Mesothelial cell of epicardium (in vitro differentiated cells): Measurements from ENCODE around the gene TBCCD1. TPM values are rescaled to one million over a fixed set of nuclear protein-coding genes. Genes with fewer than 3 reads are reported as not detected.

Source experiments
- DNase-seq, 2 experiments: peaks; one replicate each; pipeline ENCODE4 v3.0.0; 2021; ENCODE audit warnings: low spot score in 2 of 2; ENCODE audit not compliant: unreplicated experiment in 2 of 2
- H3K27ac Mint-ChIP-seq: 2 replicates; pipeline ENCODE4 v1.8.0; 2021; ENCODE audit warnings: mixed read lengths
- H3K27me3 Mint-ChIP-seq: 2 replicates; pipeline ENCODE4 v1.8.0; 2021; ENCODE audit warnings: low read depth, mixed read lengths
- H3K36me3 Mint-ChIP-seq: 2 replicates; pipeline ENCODE4 v1.8.0; 2021; ENCODE audit warnings: mixed read lengths
- H3K4me1 Mint-ChIP-seq: 2 replicates; pipeline ENCODE4 v1.8.0; 2021; ENCODE audit warnings: mixed read lengths
- H3K4me3 Mint-ChIP-seq: 2 replicates; pipeline ENCODE4 v1.8.0; 2021; ENCODE audit warnings: mild to moderate bottlenecking, moderate library complexity, mixed read lengths
- H3K9me3 Mint-ChIP-seq: 2 replicates; pipeline ENCODE4 v1.8.0; 2021; ENCODE audit warnings: mixed read lengths
- total RNA-seq: library from RNA; stranded (reverse); gene quantifications from 3 replicates; pipeline ENCODE4 v1.2.1, GENCODE V29; 2021
- TF ChIP-seq, protein P1 (sequence below): fragments of 200-600 bp; sonication (generic); IDR thresholded peaks from one replicate; pipeline ENCODE4 v1.5.0; 2021; ENCODE audit warnings: antibody characterized with exemption; ENCODE audit not compliant: unreplicated experiment

TBCCD1 gene
- total RNA-seq, 1 donor from 2014 or later, result 14.5 TPM

- Mint-ChIP-seq H3K36me3 (no peaks in the 10 kb centered on the region), H3K4me3 (no peak overlapping the region), H3K27me3 (peaks cover 51% of the 10 kb centered on the region)
Observed at GRCh38 chr3:186511702-186512101, 55.4 kb downstream of the TBCCD1 start.

GRCh38 chr3:186511245-186511644 lies 55.9 kb downstream of the TBCCD1 start:
- no peak overlapping the region for H3K27ac Mint-ChIP-seq
- TF ChIP-seq, protein P1, sequence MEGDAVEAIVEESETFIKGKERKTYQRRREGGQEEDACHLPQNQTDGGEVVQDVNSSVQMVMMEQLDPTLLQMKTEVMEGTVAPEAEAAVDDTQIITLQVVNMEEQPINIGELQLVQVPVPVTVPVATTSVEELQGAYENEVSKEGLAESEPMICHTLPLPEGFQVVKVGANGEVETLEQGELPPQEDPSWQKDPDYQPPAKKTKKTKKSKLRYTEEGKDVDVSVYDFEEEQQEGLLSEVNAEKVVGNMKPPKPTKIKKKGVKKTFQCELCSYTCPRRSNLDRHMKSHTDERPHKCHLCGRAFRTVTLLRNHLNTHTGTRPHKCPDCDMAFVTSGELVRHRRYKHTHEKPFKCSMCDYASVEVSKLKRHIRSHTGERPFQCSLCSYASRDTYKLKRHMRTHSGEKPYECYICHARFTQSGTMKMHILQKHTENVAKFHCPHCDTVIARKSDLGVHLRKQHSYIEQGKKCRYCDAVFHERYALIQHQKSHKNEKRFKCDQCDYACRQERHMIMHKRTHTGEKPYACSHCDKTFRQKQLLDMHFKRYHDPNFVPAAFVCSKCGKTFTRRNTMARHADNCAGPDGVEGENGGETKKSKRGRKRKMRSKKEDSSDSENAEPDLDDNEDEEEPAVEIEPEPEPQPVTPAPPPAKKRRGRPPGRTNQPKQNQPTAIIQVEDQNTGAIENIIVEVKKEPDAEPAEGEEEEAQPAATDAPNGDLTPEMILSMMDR, result no peak

More at GRCh38 chr3:186511702-186512101, 55.4 kb downstream of the TBCCD1 start:
- peaks cover 4% of the 10 kb centered on the region for H3K4me1 Mint-ChIP-seq
- TF ChIP-seq, protein P1, result no peak
- no peaks in the 10 kb centered on the region for H3K9me3 Mint-ChIP-seq
- DNase-seq, result no peak
- H3K27ac Mint-ChIP-seq, result no peak overlapping the region

GRCh38 chr3:186510374-186511079 lies 56.6 kb downstream of the TBCCD1 start:
- Mint-ChIP-seq H3K4me1 (peaks cover 9% of the 10 kb centered on the region), H3K27ac (no peak overlapping the region), H3K36me3 (no peaks in the 10 kb centered on the region), H3K4me3 (no peak overlapping the region), H3K9me3 (no peaks in the 10 kb centered on the region), H3K27me3 (peaks cover 48% of the 10 kb centered on the region)
- TF ChIP-seq, protein P1, result no peak
- DNase-seq, result no peak

More at GRCh38 chr3:186511245-186511644, 55.9 kb downstream of the TBCCD1 start:
- H3K4me1 Mint-ChIP-seq, result peaks cover 6% of the 10 kb centered on the region
- H3K36me3 Mint-ChIP-seq, result no peaks in the 10 kb centered on the region
- no peaks in the 10 kb centered on the region for H3K9me3 Mint-ChIP-seq
- peaks cover 51% of the 10 kb centered on the region for H3K27me3 Mint-ChIP-seq
- DNase-seq, result no peak
- no peak overlapping the region for H3K4me3 Mint-ChIP-seq

- H3K27ac Mint-ChIP-seq, result no peak overlapping the region
- DNase-seq, result no peak
- H3K4me1 Mint-ChIP-seq, result peaks cover 16% of the 10 kb centered on the region
- H3K9me3 Mint-ChIP-seq, result no peaks in the 10 kb centered on the region
- H3K27me3 Mint-ChIP-seq, result peaks cover 44% of the 10 kb centered on the region
- no peak overlapping the region for H3K4me3 Mint-ChIP-seq
- no peaks in the 10 kb centered on the region for H3K36me3 Mint-ChIP-seq
- TF ChIP-seq, protein P1, result no peak
Observed at GRCh38 chr3:186509423-186509822, 57.7 kb downstream of the TBCCD1 start.

DNA sequence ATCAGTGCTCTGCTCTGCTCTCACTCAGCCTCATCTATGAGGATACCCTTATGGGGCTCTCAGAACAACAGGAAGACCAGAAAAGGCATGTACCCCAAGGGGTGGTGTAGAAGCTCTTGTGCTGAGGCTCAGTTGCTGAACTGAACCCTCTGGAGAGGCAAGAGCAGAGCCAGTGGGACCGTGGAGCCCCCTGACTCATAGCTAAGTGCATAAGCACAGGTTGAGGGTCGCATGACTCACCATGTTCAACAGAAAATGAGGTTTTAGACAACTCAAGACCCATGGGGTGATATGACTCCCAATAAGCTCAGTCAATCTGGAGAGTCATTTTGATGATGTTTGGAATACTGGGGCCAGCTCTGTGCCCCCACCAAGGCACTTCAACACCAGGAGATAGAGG lies 60.3 kb downstream of the TBCCD1 start:
- no peak overlapping the region for H3K27ac Mint-ChIP-seq
- no peak for DNase-seq
- H3K36me3 Mint-ChIP-seq, result no peaks in the 10 kb centered on the region
- peaks cover 40% of the 10 kb centered on the region for H3K27me3 Mint-ChIP-seq
- H3K4me1 Mint-ChIP-seq, result peaks cover 27% of the 10 kb centered on the region
- H3K4me3 Mint-ChIP-seq, result no peak overlapping the region
- no peaks in the 10 kb centered on the region for H3K9me3 Mint-ChIP-seq
- TF ChIP-seq, protein P1, result no peak
